Natural killer cell (primary cell): ENCODE results near the gene PAOX. TPM values are rescaled to one million over a fixed set of nuclear protein-coding genes. Genes with fewer than 3 reads are reported as not detected.

Experiments used
- ATAC-seq, 3 donors: fragments of 150-1000 bp in 2 of 3; fragments of 200-7000 bp in 1 of 3; cut with Tn5 transposase; 1 replicate in 1 of 3; 2 replicates in 2 of 3; pipeline ENCODE4 v1.10.0; 2021; ENCODE audit warnings: mild to moderate bottlenecking in 2 of 3, moderate library complexity in 2 of 3
- DNase-seq, 2 donors: peaks; one replicate each; pipeline versions ENCODE4 v3.0.0 to v3.0.0-alpha.2; 2013 to 2021; ENCODE audit warnings: mixed read lengths in 1 of 2
- H3K27ac ChIP-seq: one replicate; pipeline ENCODE4 v1.5.1; 2013; ENCODE audit warnings: mild to moderate bottlenecking, low read length
- H3K27me3 ChIP-seq: one replicate; pipeline ENCODE4 v1.6.1; 2013; ENCODE audit warnings: low read length; ENCODE audit not compliant: control insufficient read depth, insufficient read depth
- H3K36me3 ChIP-seq: one replicate; pipeline ENCODE4 v1.6.1; 2013; ENCODE audit warnings: low read length; ENCODE audit not compliant: control insufficient read depth, insufficient read depth
- H3K4me1 ChIP-seq: one replicate; pipeline ENCODE4 v1.6.1; 2013; ENCODE audit warnings: low read length; ENCODE audit not compliant: control insufficient read depth, insufficient read depth
- H3K4me3 ChIP-seq: one replicate; pipeline ENCODE4 v1.5.1; 2013; ENCODE audit warnings: low read length
- H3K9me3 ChIP-seq: one replicate; pipeline ENCODE4 v1.6.1; 2013; ENCODE audit warnings: low read length; ENCODE audit not compliant: control insufficient read depth, insufficient read depth
- H3K27ac Mint-ChIP-seq, 2 donors: one replicate each; pipeline ENCODE4 v1.8.0; 2022; ENCODE audit warnings: mild to moderate bottlenecking in 2 of 2, mixed read lengths in 2 of 2, moderate library complexity in 1 of 2
- H3K27me3 Mint-ChIP-seq, 2 donors: one replicate each; pipeline ENCODE4 v1.8.0; 2022; ENCODE audit warnings: low read depth in 2 of 2, mixed read lengths in 2 of 2
- H3K36me3 Mint-ChIP-seq: one replicate; pipeline ENCODE4 v1.8.0; 2022; ENCODE audit warnings: mixed read lengths
- H3K4me1 Mint-ChIP-seq, 2 donors: one replicate each; pipeline ENCODE4 v1.8.0; 2022; ENCODE audit warnings: mixed read lengths in 2 of 2
- H3K4me3 Mint-ChIP-seq: one replicate; pipeline ENCODE4 v1.8.0; 2022; ENCODE audit warnings: mild to moderate bottlenecking, moderate library complexity, mixed read lengths
- H3K9me3 Mint-ChIP-seq, 2 donors: one replicate each; pipeline ENCODE4 v1.8.0; 2022; ENCODE audit warnings: mixed read lengths in 2 of 2
- WGBS: methylation state at CpG from one replicate; pipeline ENCODE4 v1.1.7; 2013; ENCODE audit warnings: missing lambda C conversion rate; ENCODE audit not compliant: insufficient coverage; 5-methylcytosine and 5-hydroxymethylcytosine counted together
- intact Hi-C: fragments of 100-400 bp; cut with micrococcal nuclease; formaldehyde crosslinking; loops from one replicate; pipeline ENCODE4 v1.14.2; 2022
- total RNA-seq, 4 donors: library from RNA; stranded (reverse); fragments of 120-200 nt in 1 of 4; gene quantifications; one replicate each; pipeline versions ENCODE4 v1.2.3 to v1.2.4, GENCODE V29; 2013 to 2022
- TF ChIP-seq, protein P1 (sequence below): fragments of 200-600 bp; IDR thresholded peaks from one replicate; pipeline ENCODE4 v1.8.0; 2022; ENCODE audit warnings: antibody characterized with exemption

Gene PAOX
- total RNA-seq, 3 donors from 2014 or later (not counting 1 experiment from before 2014, with no cell fraction given) = 4.2 to 5.8 (median 5.5) TPM

DNA sequence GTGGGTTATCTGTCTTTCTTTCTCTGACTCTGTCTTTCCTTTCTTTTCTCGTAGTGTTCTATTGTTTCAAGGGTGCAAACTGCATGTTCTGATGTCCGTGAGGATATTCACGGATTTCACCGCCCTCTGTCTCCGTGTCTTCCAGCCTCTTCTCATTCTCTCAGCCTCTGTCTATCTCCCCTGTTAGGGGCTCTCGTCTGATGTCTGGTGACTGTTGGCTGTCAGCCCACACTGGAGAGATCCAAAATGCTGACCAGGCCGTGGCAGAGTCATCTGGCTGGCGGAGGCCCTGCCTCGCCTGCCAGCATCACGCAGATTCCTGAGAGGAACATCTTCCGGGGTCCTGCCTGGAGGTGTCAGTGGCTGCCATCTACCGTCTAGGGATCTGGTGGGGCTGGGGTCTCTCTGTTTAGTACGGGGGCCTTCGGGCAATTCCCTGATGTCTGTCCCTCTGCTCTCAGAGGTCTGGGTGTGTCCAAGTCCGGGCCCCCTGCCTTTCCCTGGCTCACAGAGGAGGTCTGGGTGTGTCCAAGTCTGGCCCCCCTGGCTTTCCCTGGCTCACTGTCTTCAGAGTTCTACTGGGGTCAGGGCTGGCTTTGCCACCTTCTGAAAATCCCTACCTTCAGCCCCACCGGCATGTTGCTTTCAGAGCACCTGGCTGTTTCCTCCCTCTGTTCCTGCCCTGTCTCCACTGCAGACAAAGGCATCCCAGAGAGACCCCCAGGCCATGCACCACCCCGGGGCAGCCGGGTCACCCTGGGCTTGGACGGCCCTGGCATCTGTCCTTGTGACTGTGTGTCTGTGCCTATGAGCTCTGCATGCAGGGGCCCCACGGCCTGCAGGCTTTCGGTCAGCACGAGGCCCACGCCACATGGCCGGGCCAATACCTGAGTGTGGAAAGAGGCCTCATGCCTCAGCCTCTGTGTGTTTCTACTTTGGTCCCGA is 60.7 kb downstream of the PAOX start:
- no peaks in the 10 kb centered on the region for H3K27me3 ChIP-seq
- 95% methylated on average over 25 of the region's 25 CpGs for WGBS
- Mint-ChIP-seq H3K4me3 (no peak overlapping the region), H3K27ac (no peak overlapping the region), H3K36me3 (no peaks in the 10 kb centered on the region), H3K9me3 (peaks cover 0 to 2% of the 10 kb centered on the region in 2 donors), H3K4me1 (peaks cover 23 to 41% of the 10 kb centered on the region in 2 donors), H3K27me3 (no peaks in the 10 kb centered on the region)
- DNase-seq (no peak), ATAC-seq (no peak)
- no peak overlapping the region for H3K4me3 ChIP-seq
- intact Hi-C loops = loop anchor here (10.0 kb wide), 1 partner anchor 55 kb away; no protein-coding TSS in a partner anchor
- H3K36me3 ChIP-seq = no peaks in the 10 kb centered on the region
- no peaks in the 10 kb centered on the region for H3K9me3 ChIP-seq
- TF ChIP-seq, protein P1, sequence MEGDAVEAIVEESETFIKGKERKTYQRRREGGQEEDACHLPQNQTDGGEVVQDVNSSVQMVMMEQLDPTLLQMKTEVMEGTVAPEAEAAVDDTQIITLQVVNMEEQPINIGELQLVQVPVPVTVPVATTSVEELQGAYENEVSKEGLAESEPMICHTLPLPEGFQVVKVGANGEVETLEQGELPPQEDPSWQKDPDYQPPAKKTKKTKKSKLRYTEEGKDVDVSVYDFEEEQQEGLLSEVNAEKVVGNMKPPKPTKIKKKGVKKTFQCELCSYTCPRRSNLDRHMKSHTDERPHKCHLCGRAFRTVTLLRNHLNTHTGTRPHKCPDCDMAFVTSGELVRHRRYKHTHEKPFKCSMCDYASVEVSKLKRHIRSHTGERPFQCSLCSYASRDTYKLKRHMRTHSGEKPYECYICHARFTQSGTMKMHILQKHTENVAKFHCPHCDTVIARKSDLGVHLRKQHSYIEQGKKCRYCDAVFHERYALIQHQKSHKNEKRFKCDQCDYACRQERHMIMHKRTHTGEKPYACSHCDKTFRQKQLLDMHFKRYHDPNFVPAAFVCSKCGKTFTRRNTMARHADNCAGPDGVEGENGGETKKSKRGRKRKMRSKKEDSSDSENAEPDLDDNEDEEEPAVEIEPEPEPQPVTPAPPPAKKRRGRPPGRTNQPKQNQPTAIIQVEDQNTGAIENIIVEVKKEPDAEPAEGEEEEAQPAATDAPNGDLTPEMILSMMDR = no peak
- H3K27ac ChIP-seq = no peak overlapping the region
- H3K4me1 ChIP-seq = peaks cover 42% of the 10 kb centered on the region

DNA sequence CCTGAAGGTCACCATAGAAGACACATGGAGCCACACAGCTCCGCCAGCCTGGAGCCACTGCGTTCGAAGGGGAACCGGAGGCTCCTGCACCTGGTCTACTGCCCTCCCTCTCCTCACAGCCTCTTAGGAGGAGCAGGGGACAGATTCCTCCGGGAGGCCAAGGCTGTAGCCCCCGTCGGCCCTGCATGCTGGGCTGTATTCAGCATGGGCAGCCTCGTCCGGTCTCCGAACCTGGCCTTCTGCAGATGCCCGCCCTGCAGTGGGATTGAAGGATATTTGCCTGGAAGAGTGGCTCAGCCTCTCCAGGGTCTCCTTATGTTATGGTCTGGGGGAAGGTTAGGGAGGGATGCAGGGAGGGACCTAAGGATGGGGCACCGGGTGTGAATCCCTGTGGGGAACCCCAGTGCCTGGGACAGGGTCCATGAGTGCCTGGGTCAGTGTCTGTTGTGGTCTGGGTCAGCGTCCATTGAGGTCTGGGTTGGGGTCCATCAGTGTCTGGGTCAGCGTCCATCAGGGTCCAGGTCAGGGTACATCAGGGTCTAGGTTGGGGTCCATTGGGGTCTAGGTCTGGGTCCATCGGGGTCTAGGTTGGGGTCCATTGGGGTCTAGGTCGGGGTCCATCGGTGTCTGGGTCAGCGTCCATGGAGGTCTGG is 61.7 kb downstream of the PAOX start:
- ATAC-seq = no peak
- 96% methylated on average over 14 of the region's 18 CpGs for WGBS
- no peak overlapping the region for H3K4me3 ChIP-seq
- H3K4me3 Mint-ChIP-seq = no peak overlapping the region
- TF ChIP-seq, protein P1 = no peak
- no peaks in the 10 kb centered on the region for H3K36me3 Mint-ChIP-seq
- peaks cover 23 to 49% of the 10 kb centered on the region in 2 donors for H3K4me1 Mint-ChIP-seq
- H3K27ac ChIP-seq = no peak overlapping the region
- H3K36me3 ChIP-seq = no peaks in the 10 kb centered on the region
- no peak overlapping the region for H3K27ac Mint-ChIP-seq
- H3K4me1 ChIP-seq = peaks cover 42% of the 10 kb centered on the region
- DNase-seq = no peak
- H3K9me3 Mint-ChIP-seq = peaks cover 2 to 3% of the 10 kb centered on the region in 2 donors
- H3K9me3 ChIP-seq = no peaks in the 10 kb centered on the region
- H3K27me3 ChIP-seq = no peaks in the 10 kb centered on the region
- no peaks in the 10 kb centered on the region for H3K27me3 Mint-ChIP-seq
- intact Hi-C loops = loop anchor here (10.0 kb wide), 1 partner anchor 54 kb away; no protein-coding TSS in a partner anchor

Other genes with a start within 250 kb of the PAOX start
- 1 to 10 TPM in 2 of 3 donors, not detected in 1; 2.1 to 5.9 TPM for gene KNDC1, start 219.0 kb upstream of the PAOX start, total RNA-seq
- gene UTF1, start 149.0 kb upstream of the PAOX start, total RNA-seq = under 1 TPM in 2 of 3 donors, not detected in 1; 0.31 to 0.33 TPM
- gene VENTX, start 141.4 kb upstream of the PAOX start, total RNA-seq = 1 to 10 TPM in 1 of 3 donors, under 1 TPM in 2; 0.48 to 4.1 (median 0.75) TPM
- 100 to 1,000 TPM; 357 to 682 (median 425) TPM for gene ADAM8, start 102.4 kb upstream of the PAOX start, total RNA-seq
- gene TUBGCP2, start 70.4 kb upstream of the PAOX start, total RNA-seq = 10 to 100 TPM; 74.3 to 81.8 (median 78.7) TPM
- gene ZNF511, start 70.3 kb upstream of the PAOX start, total RNA-seq = 10 to 100 TPM; 28.1 to 39.0 (median 32.4) TPM
- gene CALY, start 42.4 kb upstream of the PAOX start, total RNA-seq = not detected
- gene PRAP1, start 31.9 kb upstream of the PAOX start, total RNA-seq = not detected
- gene FUOM, start 21.2 kb upstream of the PAOX start, total RNA-seq = 1 to 10 TPM; 7.6 to 9.5 (median 7.9) TPM
- 10 to 100 TPM; 17.7 to 21.3 (median 19.9) TPM for gene ECHS1, start 5.9 kb upstream of the PAOX start, total RNA-seq
- gene MTG1, start 14.9 kb downstream of the PAOX start, total RNA-seq = 10 to 100 TPM; 64.3 to 76.3 (median 67.1) TPM
- not detected for gene SPRN, start 45.4 kb downstream of the PAOX start, total RNA-seq
- gene SCART1, start 74.7 kb downstream of the PAOX start, total RNA-seq = 10 to 100 TPM in 1 of 3 donors, 1 to 10 TPM in 2; 8.6 to 13.8 (median 9.9) TPM
- 1 to 10 TPM; 2.8 to 3.8 (median 2.9) TPM for gene CYP2E1, start 148.1 kb downstream of the PAOX start, total RNA-seq
- under 1 TPM in 1 of 3 donors, not detected in 2; 0.82 TPM for gene SYCE1, start 186.3 kb downstream of the PAOX start, total RNA-seq
- not detected for gene FRG2B, start 247.5 kb downstream of the PAOX start, total RNA-seq